Lower leg skin (tissue), 3 donors: Measurements from ENCODE around the gene MRPL11.

Experiments used
- POLR2A ChIP-seq, 2 donors: fragments of 450-650 bp; IDR thresholded peaks; one replicate each; pipeline ENCODE4 v1.6.1; 2016 to 2017; ENCODE audit warnings: antibody characterized with exemption in 2 of 2, mild to moderate bottlenecking in 1 of 2, moderate library complexity in 1 of 2
- TF ChIP-seq, protein P1 (sequence below), 3 donors: fragments of 450-650 bp; IDR thresholded peaks; one replicate each; pipeline ENCODE4 v1.5.1; 2016; ENCODE audit warnings: antibody characterized with exemption in 3 of 3, mild to moderate bottlenecking in 3 of 3, moderate library complexity in 2 of 3

GRCh38 chr11:66428933-66429332 lies 9.7 kb downstream of the MRPL11 start:
- no peak for TF ChIP-seq POLR2A (IDR thresholded peaks at IDR 0.05)
- TF ChIP-seq, protein P1, sequence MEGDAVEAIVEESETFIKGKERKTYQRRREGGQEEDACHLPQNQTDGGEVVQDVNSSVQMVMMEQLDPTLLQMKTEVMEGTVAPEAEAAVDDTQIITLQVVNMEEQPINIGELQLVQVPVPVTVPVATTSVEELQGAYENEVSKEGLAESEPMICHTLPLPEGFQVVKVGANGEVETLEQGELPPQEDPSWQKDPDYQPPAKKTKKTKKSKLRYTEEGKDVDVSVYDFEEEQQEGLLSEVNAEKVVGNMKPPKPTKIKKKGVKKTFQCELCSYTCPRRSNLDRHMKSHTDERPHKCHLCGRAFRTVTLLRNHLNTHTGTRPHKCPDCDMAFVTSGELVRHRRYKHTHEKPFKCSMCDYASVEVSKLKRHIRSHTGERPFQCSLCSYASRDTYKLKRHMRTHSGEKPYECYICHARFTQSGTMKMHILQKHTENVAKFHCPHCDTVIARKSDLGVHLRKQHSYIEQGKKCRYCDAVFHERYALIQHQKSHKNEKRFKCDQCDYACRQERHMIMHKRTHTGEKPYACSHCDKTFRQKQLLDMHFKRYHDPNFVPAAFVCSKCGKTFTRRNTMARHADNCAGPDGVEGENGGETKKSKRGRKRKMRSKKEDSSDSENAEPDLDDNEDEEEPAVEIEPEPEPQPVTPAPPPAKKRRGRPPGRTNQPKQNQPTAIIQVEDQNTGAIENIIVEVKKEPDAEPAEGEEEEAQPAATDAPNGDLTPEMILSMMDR (IDR thresholded peaks at IDR 0.05): no peak
